Endodermal cell (in vitro differentiated cells): ENCODE measurements around the gene RNF113B. TPM values are rescaled to one million over a fixed set of nuclear protein-coding genes. Genes with fewer than 3 reads are reported as not detected.
A peak's percentile ranks its signal among the peaks of the same experiment; 100 is the strongest.

Source experiments
- DNase-seq: peaks from one replicate; pipeline ENCODE4 v3.0.0-alpha.2; 2017
- H3K27ac ChIP-seq: 2 replicates; pipeline ENCODE4 v1.5.1; 2013; ENCODE audit warnings: mild to moderate bottlenecking, low read depth, low read length, moderate library complexity
- H3K27me3 ChIP-seq: 2 replicates; pipeline ENCODE4 v1.6.1; 2013; ENCODE audit warnings: mild to moderate bottlenecking, low read length, moderate library complexity; ENCODE audit not compliant: insufficient read depth, control insufficient read depth, poor library complexity, severe bottlenecking
- H3K36me3 ChIP-seq: 2 replicates; pipeline ENCODE4 v1.7.0; 2013; ENCODE audit warnings: mild to moderate bottlenecking, low read length, moderate library complexity; ENCODE audit not compliant: control insufficient read depth, insufficient read depth
- H3K4me1 ChIP-seq: one replicate; pipeline ENCODE4 v1.7.0; 2013; ENCODE audit warnings: low read length; ENCODE audit not compliant: control insufficient read depth, insufficient read depth
- H3K4me3 ChIP-seq: 2 replicates; pipeline ENCODE4 v1.5.1; 2013; ENCODE audit warnings: mild to moderate bottlenecking, low read length, moderate library complexity
- H3K9ac ChIP-seq: 2 replicates; pipeline ENCODE4 v1.6.1; 2013; ENCODE audit warnings: mild to moderate bottlenecking, low read length, moderate library complexity; ENCODE audit not compliant: poor library complexity, severe bottlenecking; ENCODE audit errors: extremely low read depth
- H3K9me3 ChIP-seq: 2 replicates; pipeline ENCODE4 v1.6.1; 2013; ENCODE audit warnings: mild to moderate bottlenecking, low read length, moderate library complexity; ENCODE audit not compliant: control insufficient read depth
- H3K27ac Mint-ChIP-seq: 2 replicates; pipeline ENCODE4 v1.8.0; 2020; ENCODE audit warnings: mixed read lengths
- H3K27me3 Mint-ChIP-seq: 2 replicates; pipeline ENCODE4 v1.8.0; 2021; ENCODE audit warnings: mild to moderate bottlenecking, mixed read lengths; ENCODE audit not compliant: insufficient read depth
- H3K36me3 Mint-ChIP-seq: 2 replicates; pipeline ENCODE4 v1.8.0; 2020; ENCODE audit warnings: low read depth, mixed read lengths
- H3K4me1 Mint-ChIP-seq: 2 replicates; pipeline ENCODE4 v1.8.0; 2020; ENCODE audit warnings: mixed read lengths
- H3K4me3 Mint-ChIP-seq: 2 replicates; pipeline ENCODE4 v1.8.0; 2020; ENCODE audit warnings: mild to moderate bottlenecking, moderate library complexity, mixed read lengths
- H3K9me3 Mint-ChIP-seq: 2 replicates; pipeline ENCODE4 v1.8.0; 2020; ENCODE audit warnings: mild to moderate bottlenecking, mixed read lengths
- CTCF ChIP-seq: fragments of 200-600 bp; sonication (generic); conservative IDR thresholded peaks from 2 replicates; pipeline ENCODE4 v1.5.0; 2021; ENCODE audit warnings: antibody characterized with exemption, mild to moderate bottlenecking
- WGBS, 2 experiments: methylation state at CpG; one replicate each; pipeline versions ENCODE4 v1.1.5 to v1.1.7; 2013; ENCODE audit warnings: missing lambda C conversion rate in 2 of 2, mixed read lengths in 1 of 2; ENCODE audit not compliant: insufficient coverage in 1 of 2, insufficient read length in 1 of 2; 5-methylcytosine and 5-hydroxymethylcytosine counted together
- total RNA-seq, 2 donors: library from RNA; stranded (reverse); fragmentation: NEBNext Ultra II Directional in 1 of 2; extraction: Animal tissue kit (Norgen Biotek cat#: 25700) in 1 of 2; gene quantifications; 2 replicates in 1 of 2; 3 replicates in 1 of 2; pipeline ENCODE4 v1.2.1, GENCODE V29; 2021

RNF113B gene
- total RNA-seq, 2 donors from 2014 or later: not detected

- H3K4me1 Mint-ChIP-seq: peaks cover 59% of the 10 kb centered on the region
Measured at GRCh38 chr13:98171900-98172589, 5.0 kb downstream of the RNF113B start.

GRCh38 chr13:98169331-98169730 is 7.7 kb downstream of the RNF113B start:
- no peak overlapping the region for H3K27ac ChIP-seq
- peaks cover 36% of the 10 kb centered on the region for H3K4me1 ChIP-seq
- H3K36me3 Mint-ChIP-seq: peaks cover 20% of the 10 kb centered on the region
- no peak overlapping the region for H3K4me3 ChIP-seq
- H3K9me3 ChIP-seq: no peaks in the 10 kb centered on the region
- H3K27ac Mint-ChIP-seq: no peak overlapping the region
- H3K36me3 ChIP-seq: peaks cover 20% of the 10 kb centered on the region
- WGBS, 2 experiments: 96% methylated on average over 3 of the region's 3 CpGs; no CpG with 5 or more reads in 1 of the 2 experiments
- H3K4me3 Mint-ChIP-seq: no peak overlapping the region
- H3K9me3 Mint-ChIP-seq: no peaks in the 10 kb centered on the region
- H3K4me1 Mint-ChIP-seq: peaks cover 51% of the 10 kb centered on the region
- TF ChIP-seq CTCF: no peak
- no peak overlapping the region for H3K9ac ChIP-seq
- H3K27me3 ChIP-seq: no peaks in the 10 kb centered on the region
- no peak for DNase-seq
- H3K27me3 Mint-ChIP-seq: no peaks in the 10 kb centered on the region

More at GRCh38 chr13:98171900-98172589, 5.0 kb downstream of the RNF113B start:
- peaks cover 39% of the 10 kb centered on the region for H3K4me1 ChIP-seq
- Mint-ChIP-seq H3K4me3 (peak overlapping the region; percentile 21), H3K27me3 (no peaks in the 10 kb centered on the region), H3K36me3 (peaks cover 28% of the 10 kb centered on the region), H3K9me3 (no peaks in the 10 kb centered on the region), H3K27ac (peak overlapping the region; percentile 87)
- peak; percentile 71 for DNase-seq
- peak overlapping the region; percentile 2 for H3K4me3 ChIP-seq
- TF ChIP-seq CTCF: no peak
- peaks cover 35% of the 10 kb centered on the region for H3K36me3 ChIP-seq
- no peaks in the 10 kb centered on the region for H3K27me3 ChIP-seq
- no peaks in the 10 kb centered on the region for H3K9me3 ChIP-seq
- peak overlapping the region; percentile 3 for H3K9ac ChIP-seq
- H3K27ac ChIP-seq: peak overlapping the region; percentile 71
- WGBS, 2 experiments: 45 to 56% methylated on average over 14 of the region's 14 CpGs

GRCh38 chr13:98162935-98163334 is 14.1 kb downstream of the RNF113B start:
- Mint-ChIP-seq H3K4me3 (no peak overlapping the region), H3K27me3 (no peaks in the 10 kb centered on the region), H3K9me3 (no peaks in the 10 kb centered on the region), H3K36me3 (peaks cover 40% of the 10 kb centered on the region), H3K27ac (no peak overlapping the region), H3K4me1 (peaks cover 25% of the 10 kb centered on the region)
- DNase-seq: no peak
- Histone ChIP-seq H3K4me3 (no peak overlapping the region), H3K27me3 (no peaks in the 10 kb centered on the region), H3K36me3 (peaks cover 43% of the 10 kb centered on the region), H3K4me1 (peaks cover 5% of the 10 kb centered on the region), H3K9ac (no peak overlapping the region), H3K9me3 (peaks cover 7% of the 10 kb centered on the region), H3K27ac (no peak overlapping the region)
- WGBS, 2 experiments: 100% methylated on average over 4 to 5 of the region's 5 CpGs
- no peak for TF ChIP-seq CTCF
